ENCODE results near the gene BLOC1S5. TPM values are rescaled to one million over a fixed set of nuclear protein-coding genes. Genes with fewer than 3 reads are reported as not detected.

BLOC1S5 gene
- total RNA-seq, 1 donor from 2014 or later: 24.4 TPM

GRCh38 chr6:8027965-8028651 is 36.1 kb downstream of the BLOC1S5 start:
- Mint-ChIP-seq H3K9me3 (ENCODE audit: low read depth) (peaks cover 20% of the 10 kb centered on the region), H3K36me3 (ENCODE audit: insufficient read depth) (peaks cover 24% of the 10 kb centered on the region), H3K4me1 (ENCODE audit: low read depth) (peaks cover 13% of the 10 kb centered on the region), H3K27ac (peak overlapping the region; percentile 40), H3K27me3 (no peaks in the 10 kb centered on the region), H3K4me3 (ENCODE audit: low read depth) (no peak overlapping the region)
- DNase-seq (ENCODE audit: low spot score, unreplicated experiment): no peak
- no peak for TF ChIP-seq CTCF (IDR thresholded peaks at IDR 0.05; ENCODE audit: unreplicated experiment)

GRCh38 chr6:8026800-8027199 is 37.4 kb downstream of the BLOC1S5 start:
- no peak for TF ChIP-seq CTCF (IDR thresholded peaks at IDR 0.05; ENCODE audit: unreplicated experiment)
- H3K27me3 Mint-ChIP-seq: no peaks in the 10 kb centered on the region
- no peak for DNase-seq (ENCODE audit: low spot score, unreplicated experiment)
- peaks cover 11% of the 10 kb centered on the region for H3K9me3 Mint-ChIP-seq (ENCODE audit: low read depth)
- H3K4me1 Mint-ChIP-seq (ENCODE audit: low read depth): peaks cover 13% of the 10 kb centered on the region
- no peak overlapping the region for H3K27ac Mint-ChIP-seq
- H3K36me3 Mint-ChIP-seq (ENCODE audit: insufficient read depth): peaks cover 16% of the 10 kb centered on the region
- H3K4me3 Mint-ChIP-seq (ENCODE audit: low read depth): no peak overlapping the region

- Mint-ChIP-seq H3K36me3 (ENCODE audit: insufficient read depth) (peaks cover 12% of the 10 kb centered on the region), H3K4me3 (ENCODE audit: low read depth) (no peak overlapping the region), H3K27me3 (no peaks in the 10 kb centered on the region), H3K4me1 (ENCODE audit: low read depth) (peaks cover 13% of the 10 kb centered on the region), H3K27ac (peak overlapping the region; percentile 52), H3K9me3 (ENCODE audit: low read depth) (peaks cover 3% of the 10 kb centered on the region)
- no peak for TF ChIP-seq CTCF (IDR thresholded peaks at IDR 0.05; ENCODE audit: unreplicated experiment)
- DNase-seq (ENCODE audit: low spot score, unreplicated experiment): no peak
These were observed 39.0 kb downstream of the BLOC1S5 start for GRCh38 chr6:8025191-8025590.

- H3K36me3 Mint-ChIP-seq (ENCODE audit: insufficient read depth): peaks cover 14% of the 10 kb centered on the region
- H3K9me3 Mint-ChIP-seq (ENCODE audit: low read depth): peaks cover 3% of the 10 kb centered on the region
- no peak overlapping the region for H3K4me3 Mint-ChIP-seq (ENCODE audit: low read depth)
- no peaks in the 10 kb centered on the region for H3K27me3 Mint-ChIP-seq
- peaks cover 4% of the 10 kb centered on the region for H3K4me1 Mint-ChIP-seq (ENCODE audit: low read depth)
- no peak overlapping the region for H3K27ac Mint-ChIP-seq
- no peak for DNase-seq (ENCODE audit: low spot score, unreplicated experiment)
- no peak for TF ChIP-seq CTCF (IDR thresholded peaks at IDR 0.05; ENCODE audit: unreplicated experiment)
These were observed 40.6 kb downstream of the BLOC1S5 start for GRCh38 chr6:8023638-8024037.

- no peak for DNase-seq (ENCODE audit: low spot score, unreplicated experiment)
- Mint-ChIP-seq H3K4me3 (ENCODE audit: low read depth) (no peak overlapping the region), H3K27me3 (no peaks in the 10 kb centered on the region), H3K4me1 (ENCODE audit: low read depth) (peaks cover 8% of the 10 kb centered on the region), H3K36me3 (ENCODE audit: insufficient read depth) (peaks cover 19% of the 10 kb centered on the region), H3K27ac (no peak overlapping the region), H3K9me3 (ENCODE audit: low read depth) (peaks cover 3% of the 10 kb centered on the region)
- no peak for TF ChIP-seq CTCF (IDR thresholded peaks at IDR 0.05; ENCODE audit: unreplicated experiment)
These were observed 44.1 kb downstream of the BLOC1S5 start for GRCh38 chr6:8020083-8020482.

Data from progenitor cell of endocrine pancreas (in vitro differentiated cells).